Astrocyte of the cerebellum (primary cell): Measurements from ENCODE around the gene UBL5.

Experiments
- DNase-seq: peaks from one replicate; pipeline ENCODE4 v3.0.0-alpha.2; 2011; ENCODE audit warnings: low read depth
- H3K4me3 ChIP-seq: 2 replicates; pipeline ENCODE4 v1.5.1; 2011; ENCODE audit warnings: mild to moderate bottlenecking, low read depth, low read length, moderate library complexity
- in situ Hi-C: cut with HindIII; loops from 2 replicates; pipeline ENCODE4 v1.10.0; 2017; ENCODE audit warnings: low sequenced_read_pairs
- TF ChIP-seq, protein P1 (sequence below): IDR thresholded peaks from 2 replicates; pipeline ENCODE4 v1.5.1; 2012; ENCODE audit warnings: low read length, low read depth, moderate library complexity, mild to moderate bottlenecking; ENCODE audit errors: missing control alignments

UBL5 gene

DNA sequence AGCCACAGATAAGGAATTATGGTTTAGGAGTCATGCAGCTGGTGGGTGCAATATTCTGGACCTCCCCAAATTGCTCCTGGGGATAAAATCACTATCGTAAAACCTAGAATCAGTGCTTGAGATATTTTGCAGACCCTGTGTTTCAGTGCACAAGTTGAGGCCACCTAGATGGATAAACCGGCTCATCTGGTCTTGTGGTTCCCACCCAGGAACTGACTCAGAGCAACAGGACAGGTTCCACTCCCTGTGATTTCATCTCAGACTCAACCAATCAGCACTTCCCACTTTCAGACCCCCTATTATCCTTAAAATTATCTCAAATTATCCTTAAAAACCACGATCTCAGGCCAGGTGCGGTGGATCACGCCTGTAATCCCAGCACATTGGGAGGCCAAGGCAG, 29.8 kb upstream of the UBL5 start:
- in situ Hi-C loops = loop anchor here (5.0 kb wide), 1 partner anchor 171 kb away; no protein-coding TSS in a partner anchor
- no peak overlapping the region for H3K4me3 ChIP-seq
- TF ChIP-seq, protein P1, sequence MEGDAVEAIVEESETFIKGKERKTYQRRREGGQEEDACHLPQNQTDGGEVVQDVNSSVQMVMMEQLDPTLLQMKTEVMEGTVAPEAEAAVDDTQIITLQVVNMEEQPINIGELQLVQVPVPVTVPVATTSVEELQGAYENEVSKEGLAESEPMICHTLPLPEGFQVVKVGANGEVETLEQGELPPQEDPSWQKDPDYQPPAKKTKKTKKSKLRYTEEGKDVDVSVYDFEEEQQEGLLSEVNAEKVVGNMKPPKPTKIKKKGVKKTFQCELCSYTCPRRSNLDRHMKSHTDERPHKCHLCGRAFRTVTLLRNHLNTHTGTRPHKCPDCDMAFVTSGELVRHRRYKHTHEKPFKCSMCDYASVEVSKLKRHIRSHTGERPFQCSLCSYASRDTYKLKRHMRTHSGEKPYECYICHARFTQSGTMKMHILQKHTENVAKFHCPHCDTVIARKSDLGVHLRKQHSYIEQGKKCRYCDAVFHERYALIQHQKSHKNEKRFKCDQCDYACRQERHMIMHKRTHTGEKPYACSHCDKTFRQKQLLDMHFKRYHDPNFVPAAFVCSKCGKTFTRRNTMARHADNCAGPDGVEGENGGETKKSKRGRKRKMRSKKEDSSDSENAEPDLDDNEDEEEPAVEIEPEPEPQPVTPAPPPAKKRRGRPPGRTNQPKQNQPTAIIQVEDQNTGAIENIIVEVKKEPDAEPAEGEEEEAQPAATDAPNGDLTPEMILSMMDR = no peak
- DNase-seq = no peak

DNA sequence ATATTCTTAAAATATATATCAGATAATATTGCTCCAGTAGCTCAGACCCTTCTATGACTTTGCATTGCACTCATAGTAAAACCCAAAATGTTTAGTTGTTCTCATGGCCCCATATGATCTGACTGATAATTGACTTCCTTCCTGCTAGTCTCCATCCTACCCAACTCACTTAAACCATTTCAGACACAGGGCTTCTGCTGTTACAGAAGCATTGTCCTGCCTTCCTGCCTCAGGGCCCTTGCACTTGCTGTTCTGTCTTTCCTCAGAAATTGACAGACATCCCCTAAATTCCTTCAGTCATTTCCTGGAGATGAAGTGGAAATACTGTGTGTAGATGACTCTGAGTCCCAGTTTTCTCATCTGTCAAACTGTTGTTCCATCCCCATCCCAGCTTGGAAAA, 28.6 kb upstream of the UBL5 start:
- TF ChIP-seq, protein P1 = no peak
- in situ Hi-C loops = loop anchor here (5.0 kb wide), 1 partner anchor 172 kb away; no protein-coding TSS in a partner anchor
- no peak overlapping the region for H3K4me3 ChIP-seq
- no peak for DNase-seq

DNA sequence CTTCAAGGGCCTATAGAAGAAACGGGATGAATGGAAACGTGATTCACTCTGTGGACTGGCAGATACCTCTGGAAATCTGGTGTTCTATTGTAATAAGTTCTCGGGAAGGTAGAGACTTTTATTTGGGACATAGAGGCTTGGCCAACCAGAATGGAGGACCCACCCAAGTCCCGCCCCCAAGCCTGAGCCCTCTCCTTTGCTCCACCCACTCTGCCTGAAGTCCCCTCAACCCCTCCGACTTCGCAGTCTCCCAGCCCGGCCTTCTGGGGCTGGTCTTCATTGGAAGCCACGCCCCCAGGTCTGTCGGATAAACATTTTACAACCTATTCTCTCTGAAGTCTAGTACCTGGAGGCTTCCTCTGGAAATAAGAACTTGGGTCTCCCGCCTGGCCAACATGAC, 25.7 kb upstream of the UBL5 start:
- no peak overlapping the region for H3K4me3 ChIP-seq
- in situ Hi-C loops = no loop called here
- TF ChIP-seq, protein P1 = no peak
- no peak for DNase-seq

DNA sequence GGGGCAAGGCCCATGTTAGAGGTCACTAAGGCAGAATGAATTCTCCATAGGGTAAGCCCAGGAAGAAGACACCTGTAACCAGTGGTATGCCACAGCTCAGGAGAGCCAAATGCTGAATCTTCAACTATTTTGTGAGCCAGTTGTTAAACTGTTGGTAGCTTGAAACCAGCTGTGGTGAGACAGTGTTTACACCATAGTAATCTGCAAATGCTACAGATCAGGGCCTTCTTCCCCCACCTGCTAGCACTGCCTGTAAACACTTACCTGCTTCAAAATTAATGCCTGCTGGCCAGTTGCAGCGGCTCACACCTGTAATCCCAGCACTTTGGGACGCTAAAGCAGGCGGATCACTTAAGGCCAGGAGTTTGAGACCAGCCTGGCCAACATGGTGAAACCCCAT, 20.9 kb upstream of the UBL5 start:
- H3K4me3 ChIP-seq = no peak overlapping the region
- DNase-seq = no peak
- in situ Hi-C loops = no loop called here
- TF ChIP-seq, protein P1 = no peak

DNA sequence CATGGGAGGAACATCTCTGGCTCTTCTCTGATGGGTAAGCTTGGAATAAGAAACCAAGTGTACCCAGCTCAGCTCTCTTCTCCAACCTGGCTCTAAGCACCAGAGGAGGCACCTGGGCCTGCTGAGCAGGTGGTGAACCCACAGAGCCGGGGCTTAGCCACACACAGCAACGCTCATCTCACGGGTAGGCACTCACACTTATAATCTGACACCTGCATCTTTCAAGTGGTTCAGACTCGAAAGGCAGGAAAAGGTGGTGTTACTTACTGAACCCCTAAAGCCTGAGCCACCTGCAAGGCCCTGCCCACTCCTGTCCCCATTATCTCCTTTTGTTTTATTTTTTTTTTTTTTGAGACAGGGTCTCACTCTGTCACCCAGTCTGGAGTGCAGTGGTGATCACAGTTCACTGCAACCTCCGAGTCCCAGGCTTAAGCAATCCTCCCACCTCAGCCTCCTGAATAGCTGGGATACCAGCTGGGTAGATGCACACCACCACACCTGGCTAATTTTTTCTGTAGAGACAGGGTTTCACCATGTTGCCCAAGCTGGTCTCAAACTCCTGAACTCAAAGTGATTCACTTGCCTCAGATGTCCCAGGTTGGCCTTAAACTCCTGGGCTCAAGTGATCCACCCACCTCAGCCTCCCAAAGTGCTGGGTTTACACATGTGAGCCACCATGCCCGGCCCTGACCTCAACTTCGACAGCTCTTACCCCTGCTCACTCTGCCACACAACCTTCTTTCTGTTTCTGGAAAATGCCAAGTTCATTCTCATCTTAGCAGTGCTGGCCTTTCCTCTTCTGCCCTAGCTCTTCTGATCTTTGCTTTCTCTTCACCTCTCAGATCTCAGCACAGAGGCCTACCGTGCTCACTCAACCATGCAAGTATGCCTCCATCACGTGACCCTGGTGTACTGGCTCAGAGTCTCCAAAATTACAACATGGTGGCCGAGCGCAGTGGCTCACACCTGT, 18.6 kb upstream of the UBL5 start:
- TF ChIP-seq, protein P1 = no peak
- no peak overlapping the region for H3K4me3 ChIP-seq
- no peak for DNase-seq
- in situ Hi-C loops = no loop called here

DNA sequence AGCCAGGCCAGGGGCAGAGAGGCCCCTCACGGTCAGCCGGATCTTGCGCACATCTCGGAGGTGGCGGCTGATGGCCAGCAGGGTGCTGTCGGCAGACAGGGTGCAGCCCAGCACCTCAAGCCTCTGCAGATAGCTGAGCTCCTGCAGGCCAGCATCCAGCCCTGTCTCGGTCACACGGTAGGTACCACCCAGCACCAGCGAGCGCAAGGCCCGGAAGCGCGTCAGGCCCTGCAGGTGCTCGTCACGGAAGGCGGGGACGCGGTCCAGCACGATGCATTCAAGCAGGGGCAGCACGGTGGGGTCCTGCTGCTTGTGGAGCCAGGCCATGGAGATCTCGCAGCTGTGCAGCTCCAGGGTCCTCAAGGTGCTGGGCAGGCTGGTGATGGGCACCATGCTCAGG, 16.6 kb upstream of the UBL5 start:
- H3K4me3 ChIP-seq = no peak overlapping the region
- in situ Hi-C loops = no loop called here
- no peak for DNase-seq
- TF ChIP-seq, protein P1 = no peak
